Measurements from ENCODE around the gene N4BP3. TPM values are rescaled to one million over a fixed set of nuclear protein-coding genes. Genes with fewer than 3 reads are reported as not detected.
A peak's percentile ranks its signal among the peaks of the same experiment; 100 is the strongest.

The N4BP3 gene
- total RNA-seq, 2 experiments from 2014 or later, result 3.3 to 3.7 TPM

- peaks cover 47% of the 10 kb centered on the region for H3K4me1 Mint-ChIP-seq
- peaks cover 47% of the 10 kb centered on the region for H3K36me3 Mint-ChIP-seq (ENCODE audit: low read depth)
- H3K4me3 Mint-ChIP-seq, result peak overlapping the region; percentile 97
- intact Hi-C loops (cut with DNase I, micrococcal nuclease), result loop anchor here (1.0 to 5.0 kb wide), 11 partner anchors 21 to 1405 kb away; partner anchors contain the start of genes RMND5B (in 2 of the 2), DDX41 (in 1 of the 2), GRK6 (in 1 of the 2) and HNRNPAB (in 1 of the 2)
- peak overlapping the region; percentile 86 for H3K27ac Mint-ChIP-seq
- no peaks in the 10 kb centered on the region for H3K27me3 Mint-ChIP-seq
- no peak for DNase-seq
- ChIA-PET CTCF (interaction anchor here (0.6 to 16.3 kb wide), 9 partner anchors 7 to 311 kb away, joined by 3 to 137 read pairs (median 5); no protein-coding TSS in a partner anchor), POLR2A (interaction anchor here (0.9 to 1.3 kb wide), 2 partner anchors 52 to 1471 kb away, joined by 5 to 15 read pairs; partner anchors contain the start of genes HNRNPAB and HNRNPH1)
- no peak for ATAC-seq
- H3K9me3 Mint-ChIP-seq (ENCODE audit: low read depth), result no peaks in the 10 kb centered on the region
These were observed 39.4 kb downstream of the N4BP3 start for GRCh38 chr5:178152491-178153444.

DNA sequence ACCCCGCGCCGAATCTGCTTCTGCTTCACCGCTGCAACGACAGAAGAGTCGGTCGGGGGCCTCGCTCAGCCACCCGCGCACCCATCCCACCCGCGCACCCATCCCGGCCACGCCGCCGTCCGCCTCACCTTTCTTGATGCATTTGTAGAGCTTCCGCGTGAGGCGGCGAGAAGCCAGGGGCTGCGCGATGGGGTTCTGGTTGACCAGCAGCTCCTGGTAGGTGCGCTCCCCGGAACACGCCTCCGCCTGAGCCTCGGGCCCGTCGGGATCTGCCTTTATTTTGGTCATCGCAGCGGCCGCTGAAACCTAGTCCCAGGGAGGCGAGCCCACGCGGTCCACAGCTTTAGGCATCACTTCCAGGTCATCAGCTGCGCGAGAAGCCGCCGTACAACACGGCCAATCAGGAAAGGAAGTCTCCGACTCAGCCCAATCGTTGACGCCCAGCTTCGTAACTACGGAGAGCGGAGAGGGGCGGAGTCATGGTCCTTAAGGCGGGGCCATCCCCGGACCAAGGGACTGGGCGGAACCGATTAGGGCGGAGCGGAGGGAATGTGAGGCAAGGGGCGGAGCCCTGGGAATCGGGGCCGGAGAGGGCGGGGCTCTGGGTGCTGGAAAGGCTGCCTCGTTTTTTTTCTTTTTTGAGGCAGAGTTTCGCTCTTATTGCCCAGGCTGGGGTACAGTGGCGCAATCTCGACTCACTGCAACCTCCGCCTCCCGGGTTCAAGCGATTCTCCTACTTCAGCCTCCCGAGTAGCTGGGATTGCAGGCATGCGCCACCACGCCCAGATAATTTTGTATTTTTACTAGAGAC, 40.4 kb downstream of the N4BP3 start, which contains the start of gene NHP2:
Gene NHP2 (minus strand): TSS at position 356 of the 811 bp plus-strand sequence. CDS start 68 bp downstream, at position 288.
- peak; percentile 99 for DNase-seq
- Mint-ChIP-seq H3K36me3 (ENCODE audit: low read depth) (peaks cover 38% of the 10 kb centered on the region), H3K4me1 (peaks cover 47% of the 10 kb centered on the region), H3K27ac (peak within 1 kb of the TSS; percentile 86), H3K9me3 (ENCODE audit: low read depth) (no peaks in the 10 kb centered on the region), H3K27me3 (no peaks in the 10 kb centered on the region), H3K4me3 (peak within 1 kb of the TSS; percentile 97)
- CTCF ChIA-PET, result interaction anchor here (0.5 to 16.3 kb wide), 10 partner anchors 8 to 1119 kb away, joined by 3 to 137 read pairs (median 4); no protein-coding TSS in a partner anchor
- peak; percentile 99 for ATAC-seq
- POLR2A ChIA-PET, result interaction anchor here (0.7 to 1.3 kb wide), 6 partner anchors 10 to 1753 kb away, joined by 3 to 15 read pairs (median 4); partner anchors contain the start of genes HNRNPAB and HNRNPH1
- intact Hi-C loops (cut with DNase I, micrococcal nuclease), result loop anchor here (1.0 to 5.0 kb wide), 11 partner anchors 22 to 1404 kb away; partner anchors contain the start of genes N4BP3 (in 2 of the 2), RMND5B (in 2 of the 2), DDX41 (in 1 of the 2) and GRK6 (in 1 of the 2)

- no peak overlapping the region for H3K4me3 Mint-ChIP-seq
- no peak overlapping the region for H3K27ac Mint-ChIP-seq
- intact Hi-C loops (cut with DNase I, micrococcal nuclease), result no loop called here
- ChIA-PET CTCF (interaction anchor here (0.6 to 16.3 kb wide), 5 partner anchors 9 to 187 kb away, joined by 3 to 137 read pairs (median 4); no protein-coding TSS in a partner anchor), POLR2A (interaction anchor here (0.5 kb wide), 1 partner anchor 842 kb away, joined by 5 read pairs; no protein-coding TSS in a partner anchor)
- no peaks in the 10 kb centered on the region for H3K9me3 Mint-ChIP-seq (ENCODE audit: low read depth)
- DNase-seq, result no peak
- peaks cover 27% of the 10 kb centered on the region for H3K36me3 Mint-ChIP-seq (ENCODE audit: low read depth)
- H3K4me1 Mint-ChIP-seq, result peaks cover 33% of the 10 kb centered on the region
- no peak for ATAC-seq
- H3K27me3 Mint-ChIP-seq, result no peaks in the 10 kb centered on the region
These were observed 41.7 kb downstream of the N4BP3 start for GRCh38 chr5:178155065-178155464.

DNA sequence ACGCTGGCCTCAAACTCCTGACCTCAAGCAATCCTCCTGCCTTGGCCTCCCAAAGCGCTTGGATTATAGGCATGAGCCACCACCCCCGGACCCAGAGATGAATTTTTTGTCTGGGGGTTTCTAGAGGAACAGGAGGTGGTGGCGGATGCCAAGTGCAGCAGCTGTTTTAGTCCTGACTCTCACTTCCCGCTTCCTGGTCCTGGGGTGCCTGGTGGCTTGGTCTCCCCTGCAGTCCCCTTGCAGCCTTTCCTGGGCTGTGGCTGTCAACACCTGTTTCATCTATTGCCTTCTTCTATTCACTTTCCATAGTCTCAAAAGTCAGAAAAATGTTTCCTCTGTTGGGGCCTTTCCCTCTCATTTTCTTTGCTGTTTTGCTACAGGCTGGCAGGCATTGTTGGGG, 46.8 kb downstream of the N4BP3 start:
- DNase-seq (no peak), ATAC-seq (no peak)
- CTCF ChIA-PET, result interaction anchor here (16.3 kb wide), 1 partner anchor 84 kb away, joined by 137 read pairs; no protein-coding TSS in a partner anchor
- no peaks in the 10 kb centered on the region for H3K9me3 Mint-ChIP-seq (ENCODE audit: low read depth)
- peaks cover 3% of the 10 kb centered on the region for H3K4me1 Mint-ChIP-seq
- no peak overlapping the region for H3K27ac Mint-ChIP-seq
- POLR2A ChIA-PET, result no interaction called here
- H3K36me3 Mint-ChIP-seq (ENCODE audit: low read depth), result no peaks in the 10 kb centered on the region
- intact Hi-C loops (cut with DNase I, micrococcal nuclease), result no loop called here
- no peak overlapping the region for H3K4me3 Mint-ChIP-seq
- peaks cover 21% of the 10 kb centered on the region for H3K27me3 Mint-ChIP-seq

DNA sequence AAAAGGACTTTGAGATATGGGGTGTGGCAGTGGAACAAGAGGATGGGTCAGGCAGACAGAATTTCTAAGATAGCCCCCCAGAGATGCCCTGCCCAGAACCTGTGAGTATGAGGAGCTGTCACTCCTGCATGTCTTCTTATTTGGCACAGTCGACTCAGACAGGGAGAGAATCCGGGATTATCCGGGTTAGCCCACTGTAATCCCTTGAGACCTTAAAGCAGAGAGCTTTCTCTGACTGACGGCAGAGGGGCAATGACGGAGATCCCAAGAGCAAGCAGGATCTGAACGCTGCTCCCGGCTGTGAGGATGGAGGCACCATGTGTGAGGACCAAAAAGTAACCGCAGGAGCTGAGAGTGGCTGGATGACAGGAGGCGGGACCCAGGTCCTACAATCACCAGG, 49.1 kb downstream of the N4BP3 start:
- peaks cover 3% of the 10 kb centered on the region for H3K4me1 Mint-ChIP-seq
- intact Hi-C loops (cut with DNase I, micrococcal nuclease), result no loop called here
- H3K4me3 Mint-ChIP-seq, result no peak overlapping the region
- no peak overlapping the region for H3K27ac Mint-ChIP-seq
- CTCF ChIA-PET, result interaction anchor here (0.7 to 16.3 kb wide), 7 partner anchors 9 to 291 kb away, joined by 3 to 137 read pairs (median 3); partner anchors contain the start of gene NHP2
- H3K27me3 Mint-ChIP-seq, result peaks cover 23% of the 10 kb centered on the region
- POLR2A ChIA-PET, result no interaction called here
- H3K9me3 Mint-ChIP-seq (ENCODE audit: low read depth), result no peaks in the 10 kb centered on the region
- H3K36me3 Mint-ChIP-seq (ENCODE audit: low read depth), result no peaks in the 10 kb centered on the region
- DNase-seq (no peak), ATAC-seq (no peak)

DNA sequence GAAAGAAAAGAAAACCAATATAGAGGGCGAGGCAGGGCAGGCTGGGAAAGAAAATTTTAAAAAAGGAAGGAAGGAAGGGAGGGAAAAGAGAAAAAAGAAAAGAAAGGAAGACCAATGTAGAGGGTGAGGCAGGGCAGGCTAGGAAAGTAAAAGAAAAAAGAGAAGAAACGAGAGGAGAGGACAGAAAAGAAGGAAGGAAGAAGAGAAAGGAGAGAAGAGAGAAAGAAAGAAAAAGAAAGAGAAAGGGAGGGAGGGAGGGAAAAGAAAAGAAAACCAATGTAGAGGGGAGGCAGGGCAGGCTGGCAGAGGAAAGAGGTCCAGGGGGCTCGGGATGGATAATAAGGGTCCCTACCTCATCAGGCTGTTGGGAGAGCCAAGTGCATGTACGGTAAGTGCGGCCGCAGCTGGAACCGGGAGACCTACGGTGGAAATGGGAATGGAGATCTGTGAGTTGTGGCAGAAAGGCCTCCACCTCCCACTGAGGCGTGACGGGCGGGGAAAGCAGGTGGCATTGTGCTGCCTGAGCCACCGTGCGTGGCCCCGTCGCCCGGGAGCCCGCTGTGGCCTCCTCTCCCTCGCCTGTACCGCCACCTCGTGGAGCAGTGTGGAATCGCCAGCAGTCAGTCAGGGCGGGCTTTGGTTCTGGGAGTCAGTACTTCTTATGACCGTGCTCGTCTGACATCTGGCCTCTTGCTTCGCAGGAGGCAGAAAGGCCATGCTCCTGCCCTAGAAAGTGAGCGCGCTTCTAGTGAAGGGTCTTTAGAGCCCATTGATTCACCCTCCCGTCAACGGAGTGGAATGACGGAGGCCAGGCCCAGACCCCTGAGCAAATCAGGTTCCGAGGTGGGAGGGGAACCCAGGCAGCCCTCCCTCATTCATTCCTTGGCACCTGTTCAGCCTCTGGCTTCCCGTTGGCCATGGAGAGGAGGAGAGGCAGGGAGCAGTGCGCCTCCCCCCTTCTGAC, 50.7 kb downstream of the N4BP3 start:
- H3K27me3 Mint-ChIP-seq, result peaks cover 23% of the 10 kb centered on the region
- H3K9me3 Mint-ChIP-seq (ENCODE audit: low read depth), result no peaks in the 10 kb centered on the region
- ATAC-seq (peak; percentile 99), DNase-seq (peak; percentile 95)
- intact Hi-C loops (cut with DNase I, micrococcal nuclease), result loop anchor here (1.0 kb wide), 2 partner anchors 18 to 88 kb away; no protein-coding TSS in a partner anchor
- POLR2A ChIA-PET, result no interaction called here
- peaks cover 3% of the 10 kb centered on the region for H3K4me1 Mint-ChIP-seq
- H3K4me3 Mint-ChIP-seq, result peak overlapping the region; percentile 20
- CTCF ChIA-PET, result interaction anchor here (0.7 to 16.3 kb wide), 3 partner anchors 29 to 217 kb away, joined by 3 to 137 read pairs (median 4); no protein-coding TSS in a partner anchor
- H3K36me3 Mint-ChIP-seq (ENCODE audit: low read depth), result no peaks in the 10 kb centered on the region
- no peak overlapping the region for H3K27ac Mint-ChIP-seq

DNA sequence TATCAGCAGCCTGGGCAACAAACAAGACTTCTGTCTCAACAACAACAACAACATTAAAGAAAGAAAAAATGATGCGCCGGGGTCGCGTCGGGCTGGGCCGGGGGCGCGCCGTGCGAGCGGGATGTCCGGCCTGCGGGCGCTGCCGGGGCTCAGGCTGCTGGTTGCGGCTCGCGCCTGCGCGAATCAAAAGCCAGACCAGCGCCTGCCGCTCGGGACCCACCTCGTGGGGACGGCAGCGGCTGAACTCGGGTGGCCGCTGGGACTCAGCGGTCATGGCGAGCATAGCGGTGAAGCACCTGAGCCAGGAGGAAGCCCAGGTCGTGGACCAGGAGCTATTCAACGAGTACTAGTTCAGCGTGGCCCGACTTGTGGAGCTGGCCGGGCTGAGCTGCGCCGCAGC, 52.2 kb downstream of the N4BP3 start:
- ChIA-PET POLR2A (no interaction called here), CTCF (interaction anchor here (0.6 to 1.3 kb wide), 5 partner anchors 20 to 190 kb away, joined by 3 to 10 read pairs (median 3); no protein-coding TSS in a partner anchor)
- no peaks in the 10 kb centered on the region for H3K36me3 Mint-ChIP-seq (ENCODE audit: low read depth)
- H3K4me1 Mint-ChIP-seq, result peaks cover 3% of the 10 kb centered on the region
- H3K9me3 Mint-ChIP-seq (ENCODE audit: low read depth), result no peaks in the 10 kb centered on the region
- no peak overlapping the region for H3K27ac Mint-ChIP-seq
- H3K4me3 Mint-ChIP-seq, result no peak overlapping the region
- H3K27me3 Mint-ChIP-seq, result peaks cover 23% of the 10 kb centered on the region
- intact Hi-C loops (cut with DNase I, micrococcal nuclease), result no loop called here
- ATAC-seq (no peak), DNase-seq (no peak)

DNA sequence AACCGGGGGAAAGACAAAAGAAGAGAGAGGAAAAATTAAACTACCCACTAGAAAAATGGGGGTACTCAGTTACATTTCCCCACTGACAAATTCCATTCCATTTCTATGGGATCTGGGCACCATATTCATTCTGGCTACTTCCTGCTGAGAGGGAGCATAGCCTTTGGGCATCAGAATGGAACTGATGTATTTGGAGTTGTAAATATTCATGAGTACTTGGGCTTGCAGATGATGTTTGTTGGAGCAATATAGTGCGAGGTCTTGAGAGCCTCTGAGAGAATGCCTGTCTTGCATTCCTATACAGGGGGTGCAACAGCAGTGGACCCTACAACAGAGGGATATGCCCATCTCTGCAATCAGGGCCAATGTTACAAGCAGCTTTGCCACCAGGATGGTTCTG, 57.1 kb downstream of the N4BP3 start:
- no peaks in the 10 kb centered on the region for H3K27me3 Mint-ChIP-seq
- no peaks in the 10 kb centered on the region for H3K9me3 Mint-ChIP-seq (ENCODE audit: low read depth)
- H3K36me3 Mint-ChIP-seq (ENCODE audit: low read depth), result no peaks in the 10 kb centered on the region
- H3K27ac Mint-ChIP-seq, result no peak overlapping the region
- no peaks in the 10 kb centered on the region for H3K4me1 Mint-ChIP-seq
- intact Hi-C loops (cut with DNase I, micrococcal nuclease), result no loop called here
- DNase-seq (no peak), ATAC-seq (no peak)
- ChIA-PET CTCF (interaction anchor here (1.1 to 1.9 kb wide), 3 partner anchors 20 to 96 kb away, joined by 4 to 7 read pairs (median 5); no protein-coding TSS in a partner anchor), POLR2A (no interaction called here)
- no peak overlapping the region for H3K4me3 Mint-ChIP-seq

- no peaks in the 10 kb centered on the region for H3K4me1 Mint-ChIP-seq
- H3K27ac Mint-ChIP-seq, result no peak overlapping the region
- ChIA-PET POLR2A (no interaction called here), CTCF (interaction anchor here (1.4 kb wide), 1 partner anchor 99 kb away, joined by 8 read pairs; no protein-coding TSS in a partner anchor)
- H3K4me3 Mint-ChIP-seq, result no peak overlapping the region
- ATAC-seq (no peak), DNase-seq (no peak)
- H3K36me3 Mint-ChIP-seq (ENCODE audit: low read depth), result no peaks in the 10 kb centered on the region
- intact Hi-C loops (cut with DNase I, micrococcal nuclease), result no loop called here
- peaks cover 2% of the 10 kb centered on the region for H3K27me3 Mint-ChIP-seq
- H3K9me3 Mint-ChIP-seq (ENCODE audit: low read depth), result no peaks in the 10 kb centered on the region
These were observed 61.1 kb downstream of the N4BP3 start for GRCh38 chr5:178174456-178174855.
